ENCODE measurements around the gene DRAM1. TPM values are rescaled to one million over a fixed set of nuclear protein-coding genes. Genes with fewer than 3 reads are reported as not detected.
"Not testable (repeated sequence)": the region's sequence is repeated elsewhere in the genome, so short reads cannot be mapped to it uniquely, and the experiment has no call there.

The DRAM1 gene
- total and polyA plus RNA-seq, 5 donors = 4.7 to 13.3 (median 8.6) TPM

DNA sequence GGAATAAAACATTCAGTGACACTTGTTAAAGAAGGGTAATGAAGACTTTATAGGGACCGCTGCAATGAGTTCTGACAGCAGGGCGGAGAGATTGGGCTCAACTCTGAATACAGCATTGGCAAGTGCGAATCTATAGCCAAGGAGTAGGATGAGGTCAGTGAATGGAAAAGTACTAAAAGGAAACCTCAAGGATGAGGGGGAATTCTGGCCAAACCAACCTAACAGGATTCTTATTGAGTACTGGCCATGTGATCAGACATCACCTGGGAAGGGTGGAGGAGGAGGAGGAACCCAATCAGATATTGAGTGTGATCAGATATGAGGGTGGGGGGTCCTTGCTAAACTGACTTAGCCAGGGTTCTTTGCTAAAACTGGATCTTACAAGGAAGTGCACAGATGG is 31.0 kb downstream of the DRAM1 start:
- no peak for DNase-seq
- no peak for ATAC-seq
- Histone ChIP-seq H3K27ac (ENCODE audit: low read length) (no peak overlapping the region), H3K9me3 (ENCODE audit: control insufficient read depth, low read length) (no peaks in the 10 kb centered on the region), H3K27me3 (ENCODE audit: control insufficient read depth, insufficient read depth) (no peaks in the 10 kb centered on the region), H3K4me3 (ENCODE audit: low read length) (no peak overlapping the region), H3K4me1 (ENCODE audit: control insufficient read depth, insufficient read depth, low read length) (no peaks in the 10 kb centered on the region)
- intact Hi-C loops (cut with DNase I) = no loop called here
- 98% methylated on average over 3 of the region's 3 CpGs for WGBS

DNA sequence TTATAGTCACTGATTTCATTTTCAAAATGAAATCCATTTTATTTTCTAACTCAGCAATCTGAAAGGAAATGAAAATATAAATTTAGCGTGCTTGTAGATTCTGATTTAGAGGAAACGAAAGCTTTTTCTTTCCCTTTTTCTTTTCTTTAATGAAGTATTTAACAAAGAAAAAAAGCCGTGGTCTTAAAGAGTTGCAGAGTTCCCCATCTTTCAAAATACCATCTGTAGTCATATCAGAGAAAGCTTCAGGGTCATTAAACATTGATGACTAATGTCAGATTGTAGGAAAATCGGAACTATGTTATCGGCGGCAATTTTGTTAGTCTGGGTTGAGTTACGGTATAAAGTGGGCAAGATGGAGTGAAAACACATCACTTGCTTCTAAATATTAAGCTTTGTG is 32.3 kb downstream of the DRAM1 start:
- Histone ChIP-seq H3K4me3 (ENCODE audit: low read length) (no peak overlapping the region), H3K27ac (ENCODE audit: low read length) (no peak overlapping the region), H3K4me1 (ENCODE audit: control insufficient read depth, insufficient read depth, low read length) (no peaks in the 10 kb centered on the region), H3K27me3 (ENCODE audit: control insufficient read depth, insufficient read depth) (no peaks in the 10 kb centered on the region), H3K9me3 (ENCODE audit: control insufficient read depth, low read length) (no peaks in the 10 kb centered on the region)
- DNase-seq (no peak), ATAC-seq (no peak)
- WGBS = 85% methylated on average over 7 of the region's 7 CpGs
- intact Hi-C loops (cut with DNase I) = no loop called here

DNA sequence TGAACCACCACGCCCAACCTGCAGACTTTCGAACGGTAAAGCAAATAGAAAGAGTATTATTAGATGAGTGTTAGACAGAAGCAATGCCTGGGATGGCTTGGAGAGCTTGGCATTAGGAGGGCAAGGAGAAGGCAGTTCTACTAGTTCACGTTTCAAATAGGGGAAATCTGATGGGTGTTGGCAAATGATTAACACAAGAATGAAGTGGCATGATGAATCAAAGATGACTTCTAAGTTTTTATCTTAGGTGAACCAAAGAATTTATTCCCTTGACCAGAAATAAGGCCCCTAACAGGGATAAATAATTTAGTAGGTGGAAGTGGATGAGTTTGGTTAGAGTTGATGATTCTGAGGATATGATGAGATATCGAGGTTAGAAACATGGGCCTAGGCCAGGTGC is 38.5 kb downstream of the DRAM1 start:
- no peak for DNase-seq
- intact Hi-C loops (cut with DNase I) = no loop called here
- H3K27me3 ChIP-seq (ENCODE audit: control insufficient read depth, insufficient read depth) = no peaks in the 10 kb centered on the region
- no peak overlapping the region for H3K4me3 ChIP-seq (ENCODE audit: low read length)
- H3K27ac ChIP-seq (ENCODE audit: low read length) = no peak overlapping the region
- no peaks in the 10 kb centered on the region for H3K9me3 ChIP-seq (ENCODE audit: control insufficient read depth, low read length)
- H3K4me1 ChIP-seq (ENCODE audit: control insufficient read depth, insufficient read depth, low read length) = no peaks in the 10 kb centered on the region
- no peak for ATAC-seq
- 75% methylated on average over 5 of the region's 5 CpGs for WGBS

DNA sequence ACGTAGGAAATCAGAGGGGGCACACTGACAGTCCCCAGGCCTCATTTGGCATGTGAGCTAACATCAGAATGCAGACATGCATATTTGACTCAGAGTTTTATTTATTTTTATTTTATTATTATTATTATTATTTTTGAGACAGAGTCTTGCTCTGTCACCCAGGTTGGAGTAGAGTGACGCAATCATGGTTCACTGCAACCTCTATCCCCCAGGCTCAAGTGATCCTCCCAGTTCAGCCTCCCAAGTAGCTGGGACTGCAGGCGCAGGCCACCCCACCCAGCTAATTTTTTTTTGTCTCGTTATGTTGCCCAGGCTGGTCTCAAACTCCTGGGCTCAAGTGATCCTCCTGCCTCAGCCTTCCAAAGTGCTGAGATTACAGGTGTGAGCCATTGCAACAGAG is 41.4 kb downstream of the DRAM1 start:
- H3K9me3 ChIP-seq (ENCODE audit: control insufficient read depth, low read length); H3K27me3 ChIP-seq (ENCODE audit: control insufficient read depth, insufficient read depth); ATAC-seq; H3K4me1 ChIP-seq (ENCODE audit: control insufficient read depth, insufficient read depth, low read length); H3K4me3 ChIP-seq (ENCODE audit: low read length); DNase-seq; intact Hi-C loops (cut with DNase I); H3K27ac ChIP-seq (ENCODE audit: low read length): not testable (repeated sequence)
- WGBS = 95% methylated on average over 4 of the region's 4 CpGs

DNA sequence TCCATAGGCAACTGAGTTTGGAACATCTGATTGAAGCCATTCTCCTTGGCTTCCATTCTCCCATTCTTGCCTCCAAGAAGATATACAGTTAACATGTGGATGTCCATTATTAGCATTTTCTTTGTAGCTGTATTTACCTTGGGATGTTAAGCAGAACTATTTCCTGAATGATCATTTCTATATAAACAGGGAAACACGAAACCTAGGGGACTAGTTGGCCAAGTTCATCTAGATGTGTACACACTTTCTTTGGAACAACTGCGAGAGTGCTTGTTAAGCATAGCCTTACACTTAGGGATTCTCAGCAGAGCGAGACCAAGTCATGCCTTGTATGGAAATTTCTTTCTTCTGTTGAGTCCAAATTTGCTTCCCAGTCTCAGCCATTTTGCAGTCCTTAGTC is 42.1 kb downstream of the DRAM1 start:
- WGBS = 91% methylated on average over 3 of the region's 3 CpGs
- Histone ChIP-seq H3K9me3 (ENCODE audit: control insufficient read depth, low read length) (no peaks in the 10 kb centered on the region), H3K27me3 (ENCODE audit: control insufficient read depth, insufficient read depth) (no peaks in the 10 kb centered on the region), H3K4me3 (ENCODE audit: low read length) (no peak overlapping the region), H3K4me1 (ENCODE audit: control insufficient read depth, insufficient read depth, low read length) (no peaks in the 10 kb centered on the region), H3K27ac (ENCODE audit: low read length) (no peak overlapping the region)
- ATAC-seq (no peak), DNase-seq (no peak)
- intact Hi-C loops (cut with DNase I) = no loop called here

DNA sequence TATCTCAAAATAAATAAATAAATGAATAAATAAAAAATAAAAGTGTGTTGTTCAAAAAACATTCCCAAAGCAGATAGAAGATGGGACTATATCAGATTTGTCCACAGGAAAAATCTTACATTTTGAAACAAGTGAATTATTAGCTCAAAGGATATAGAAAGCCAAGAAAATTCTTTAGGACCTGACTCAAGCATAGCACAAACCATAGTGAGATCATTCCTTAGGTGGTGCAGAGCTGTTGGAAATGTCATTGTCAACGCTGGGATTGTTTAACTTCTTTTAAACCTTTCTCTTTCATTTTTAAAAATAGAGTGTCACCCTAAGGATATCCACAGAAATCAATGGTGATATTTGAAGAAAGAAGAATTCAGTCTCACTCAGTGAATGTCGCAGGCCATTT is 43.5 kb downstream of the DRAM1 start:
- H3K4me1 ChIP-seq (ENCODE audit: control insufficient read depth, insufficient read depth, low read length) = no peaks in the 10 kb centered on the region
- 90% methylated on average over 2 of the region's 2 CpGs for WGBS
- H3K27ac ChIP-seq (ENCODE audit: low read length) = no peak overlapping the region
- no peaks in the 10 kb centered on the region for H3K27me3 ChIP-seq (ENCODE audit: control insufficient read depth, insufficient read depth)
- ATAC-seq (no peak), DNase-seq (no peak)
- no peak overlapping the region for H3K4me3 ChIP-seq (ENCODE audit: low read length)
- no peaks in the 10 kb centered on the region for H3K9me3 ChIP-seq (ENCODE audit: control insufficient read depth, low read length)
- intact Hi-C loops (cut with DNase I) = no loop called here

DNA sequence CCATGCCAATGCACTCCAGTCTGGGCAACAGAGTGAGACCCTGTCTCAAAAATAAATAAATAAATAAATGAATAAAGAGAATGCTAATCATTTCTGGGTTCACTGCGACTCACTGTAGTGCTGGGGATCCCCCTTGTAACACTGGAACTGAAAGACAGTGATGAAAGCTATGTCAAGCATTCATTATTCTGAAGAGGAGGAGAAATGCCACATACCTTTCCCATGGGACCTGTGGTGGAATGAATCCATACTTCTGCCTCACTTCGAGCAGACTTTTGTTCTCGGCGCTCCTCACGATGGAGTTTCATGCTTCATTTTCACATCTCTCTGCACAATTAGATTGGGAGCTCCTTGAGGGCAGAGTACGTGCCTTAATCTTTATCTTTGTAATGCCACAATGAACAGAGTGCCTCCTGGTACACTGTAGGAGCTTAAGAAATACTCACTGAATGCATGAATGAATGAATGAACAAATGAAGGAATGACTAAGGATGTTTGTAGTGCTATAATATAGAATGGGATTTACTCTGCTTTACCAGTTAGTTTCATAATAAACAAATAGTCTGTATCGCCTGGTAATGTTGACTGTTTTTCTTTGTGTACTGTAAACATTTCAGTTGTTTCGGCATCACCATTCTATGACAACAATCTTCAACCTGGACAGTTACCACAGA is 45.8 kb downstream of the DRAM1 start:
- DNase-seq (no peak), ATAC-seq (no peak)
- no peak overlapping the region for H3K27ac ChIP-seq (ENCODE audit: low read length)
- intact Hi-C loops (cut with DNase I) = no loop called here
- WGBS = 95% methylated on average over 8 of the region's 8 CpGs
- no peaks in the 10 kb centered on the region for H3K27me3 ChIP-seq (ENCODE audit: control insufficient read depth, insufficient read depth)
- no peaks in the 10 kb centered on the region for H3K4me1 ChIP-seq (ENCODE audit: control insufficient read depth, insufficient read depth, low read length)
- H3K4me3 ChIP-seq (ENCODE audit: low read length) = no peak overlapping the region
- H3K9me3 ChIP-seq (ENCODE audit: control insufficient read depth, low read length) = no peaks in the 10 kb centered on the region

DNA sequence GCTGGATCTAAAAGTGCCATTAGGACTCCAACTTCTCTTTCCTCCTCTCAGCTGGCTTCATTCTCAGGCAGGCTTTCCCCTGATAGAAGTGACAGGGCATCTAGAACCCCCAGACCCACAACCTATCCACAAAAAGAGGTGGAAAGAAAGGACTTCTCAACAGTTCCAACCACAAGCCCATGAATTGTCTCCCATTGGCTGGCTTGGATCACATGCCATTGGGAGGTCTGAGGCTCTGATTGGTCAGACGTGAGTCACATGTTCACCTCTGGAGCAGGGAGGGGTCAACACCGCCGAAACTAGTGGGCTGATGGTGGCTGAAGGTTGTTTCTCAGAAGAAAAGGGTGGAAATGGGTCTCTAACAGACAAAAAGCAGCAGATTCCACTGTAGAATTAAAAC is 47.2 kb downstream of the DRAM1 start:
- Histone ChIP-seq H3K27me3 (ENCODE audit: control insufficient read depth, insufficient read depth) (no peaks in the 10 kb centered on the region), H3K9me3 (ENCODE audit: control insufficient read depth, low read length) (no peaks in the 10 kb centered on the region), H3K27ac (ENCODE audit: low read length) (peak overlapping the region; percentile 88), H3K4me3 (ENCODE audit: low read length) (no peak overlapping the region), H3K4me1 (ENCODE audit: control insufficient read depth, insufficient read depth, low read length) (no peaks in the 10 kb centered on the region)
- intact Hi-C loops (cut with DNase I) = no loop called here
- ATAC-seq = peak; percentile 17 to 28
- no peak for DNase-seq
- WGBS = 83% methylated on average over 3 of the region's 3 CpGs

DNA sequence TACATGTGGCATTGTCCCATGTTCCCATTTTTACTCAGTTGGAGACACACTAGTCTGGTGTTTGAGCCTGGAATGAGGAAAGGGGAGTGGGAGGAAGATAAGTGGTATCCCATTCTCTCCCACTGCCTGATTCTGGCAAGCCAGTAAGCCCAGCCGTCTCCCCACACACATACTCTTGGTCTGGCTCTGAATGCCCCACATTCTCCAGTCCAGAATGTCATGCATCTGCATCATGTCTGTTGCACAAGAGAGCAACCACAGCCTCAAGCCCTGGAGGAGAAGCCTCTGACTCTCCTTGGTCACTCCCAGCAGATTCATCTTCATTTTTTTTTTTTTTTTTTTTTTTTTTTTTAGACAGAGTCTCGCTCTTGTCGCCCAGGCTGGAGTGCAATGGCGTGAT is 48.0 kb downstream of the DRAM1 start:
- Histone ChIP-seq H3K27ac (ENCODE audit: low read length) (no peak overlapping the region), H3K27me3 (ENCODE audit: control insufficient read depth, insufficient read depth) (no peaks in the 10 kb centered on the region), H3K4me3 (ENCODE audit: low read length) (no peak overlapping the region), H3K4me1 (ENCODE audit: control insufficient read depth, insufficient read depth, low read length) (no peaks in the 10 kb centered on the region), H3K9me3 (ENCODE audit: control insufficient read depth, low read length) (no peaks in the 10 kb centered on the region)
- intact Hi-C loops (cut with DNase I) = no loop called here
- ATAC-seq (peak; percentile 95), DNase-seq (peak; percentile 69 to 77 (median 74))
- 46% methylated on average over 4 of the region's 4 CpGs for WGBS

DNA sequence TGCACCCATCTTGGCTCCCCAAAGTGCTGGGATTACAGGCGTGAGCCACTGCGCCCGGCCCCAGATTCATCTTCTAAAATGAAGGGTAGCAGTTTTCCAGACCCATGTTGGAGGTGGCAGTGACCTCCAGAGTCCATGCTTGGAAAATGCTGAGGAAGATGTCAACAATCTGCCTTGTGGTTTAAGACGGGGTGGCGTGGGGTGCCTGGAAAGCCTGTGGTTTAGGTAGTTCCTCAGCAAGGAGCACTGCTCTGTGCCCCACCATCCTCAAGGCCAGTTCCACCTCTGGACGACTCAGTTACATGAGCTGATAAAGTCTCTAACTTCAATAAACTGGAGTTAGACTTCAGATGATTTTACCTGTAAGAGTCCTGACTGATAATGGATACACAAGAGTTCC is 48.6 kb downstream of the DRAM1 start:
- Histone ChIP-seq H3K27me3 (ENCODE audit: control insufficient read depth, insufficient read depth) (no peaks in the 10 kb centered on the region), H3K4me1 (ENCODE audit: control insufficient read depth, insufficient read depth, low read length) (no peaks in the 10 kb centered on the region), H3K9me3 (ENCODE audit: control insufficient read depth, low read length) (no peaks in the 10 kb centered on the region), H3K27ac (ENCODE audit: low read length) (peak overlapping the region; percentile 61), H3K4me3 (ENCODE audit: low read length) (no peak overlapping the region)
- DNase-seq (no peak), ATAC-seq (no peak)
- 88% methylated on average over 6 of the region's 6 CpGs for WGBS
- intact Hi-C loops (cut with DNase I) = no loop called here

DNA sequence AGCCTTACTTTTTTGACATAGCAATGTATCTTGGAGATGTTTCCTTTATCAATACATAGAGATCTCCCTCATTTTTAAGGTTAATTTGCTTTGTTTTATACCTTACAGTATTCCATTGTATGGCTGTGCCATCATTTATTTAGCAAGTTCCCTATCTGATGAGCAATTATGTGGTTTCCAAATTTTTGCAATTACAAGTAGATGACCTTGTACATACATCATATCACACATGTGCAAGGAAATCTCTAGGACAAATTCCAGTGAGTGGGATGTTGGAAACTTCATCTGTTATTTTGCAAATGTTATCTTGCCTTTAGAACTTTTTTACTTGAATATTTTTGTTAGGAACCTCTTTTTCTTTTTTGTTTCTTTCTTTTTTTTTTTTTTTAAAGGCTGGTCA is 49.7 kb downstream of the DRAM1 start:
- intact Hi-C loops (cut with DNase I) = no loop called here
- no peaks in the 10 kb centered on the region for H3K9me3 ChIP-seq (ENCODE audit: control insufficient read depth, low read length)
- no peaks in the 10 kb centered on the region for H3K4me1 ChIP-seq (ENCODE audit: control insufficient read depth, insufficient read depth, low read length)
- H3K27ac ChIP-seq (ENCODE audit: low read length) = no peak overlapping the region
- no peaks in the 10 kb centered on the region for H3K27me3 ChIP-seq (ENCODE audit: control insufficient read depth, insufficient read depth)
- DNase-seq (no peak), ATAC-seq (no peak)
- H3K4me3 ChIP-seq (ENCODE audit: low read length) = no peak overlapping the region

DNA sequence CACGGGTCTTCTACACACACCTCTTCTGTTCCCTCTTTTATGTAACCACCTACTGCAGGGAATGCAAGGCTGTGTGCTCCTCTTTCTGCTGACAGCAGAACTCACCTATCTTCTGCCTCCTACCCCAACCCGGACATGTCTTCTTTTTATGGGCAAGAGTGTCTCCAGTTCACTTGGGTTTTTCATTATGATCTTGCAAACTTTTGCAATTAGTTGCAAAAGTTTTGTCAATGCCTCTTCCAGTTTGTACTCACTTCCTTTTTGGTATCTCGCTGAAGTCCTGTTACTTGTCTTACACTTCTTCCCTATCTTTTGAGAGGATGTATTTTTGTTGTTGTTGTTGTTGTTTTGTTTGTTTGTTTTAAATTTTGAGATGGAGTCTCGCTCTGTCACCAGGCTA is 50.6 kb downstream of the DRAM1 start:
- intact Hi-C loops (cut with DNase I) = no loop called here
- H3K9me3 ChIP-seq (ENCODE audit: control insufficient read depth, low read length) = no peaks in the 10 kb centered on the region
- H3K4me1 ChIP-seq (ENCODE audit: control insufficient read depth, insufficient read depth, low read length) = no peaks in the 10 kb centered on the region
- WGBS = 88% methylated on average over 4 of the region's 4 CpGs
- H3K4me3 ChIP-seq (ENCODE audit: low read length) = no peak overlapping the region
- H3K27me3 ChIP-seq (ENCODE audit: control insufficient read depth, insufficient read depth) = no peaks in the 10 kb centered on the region
- no peak overlapping the region for H3K27ac ChIP-seq (ENCODE audit: low read length)
- DNase-seq (no peak), ATAC-seq (no peak)

Measured in right cardiac atrium (tissue), 5 donors.